K562 (cell line): Measurements from ENCODE around the gene MYH7. TPM values are rescaled to one million over a fixed set of nuclear protein-coding genes. Genes with fewer than 3 reads are reported as not detected.

Experiments
- ATAC-seq: fragments of 200-7000 bp; cut with Tn5 transposase; 3 replicates; pipeline ENCODE4 v1.9.1; 2020; ENCODE audit warnings: moderate library complexity
- BruUV-seq: library from RNA; stranded (reverse); fragments of 400-500 nt; replicated peaks from 2 replicates; lab custom pipeline; 2021; lab: Mats Ljungman, UMichigan
- CTCF ChIA-PET: fragments of 300-600 bp; formaldehyde crosslinking; extraction: SDS; loops from one replicate; lab custom pipeline; 2021; ENCODE audit warnings: low intra/inter-chr PET ratio; lab: Yijun Ruan, JAX
- POLR2A ChIA-PET: fragments of 300-600, 350-650 bp; sonication (Branson Sonifier 250); formaldehyde crosslinking; extraction: SDS; loops from one replicate; lab custom pipeline; 2021; ENCODE audit warnings: antibody characterized with exemption, inconsistent platforms; lab: Yijun Ruan, JAX
- DNase-seq, 4 experiments: peaks; one replicate each; pipeline versions ENCODE4 v3.0.0 to v3.0.0-alpha.2; 2011 to 2018; ENCODE audit warnings: low spot score in 3 of 4, mixed read lengths in 3 of 4; ENCODE audit errors: extremely low read depth in 1 of 4
- FAIRE-seq: peaks from 2 replicates; lab custom pipeline; 2011; peaks lifted over from hg19 to GRCh38; lab: Jason Lieb, UNC
- H2AFZ ChIP-seq: 2 replicates; pipeline ENCODE4 v1.6.0; 2011; ENCODE audit warnings: low read depth, low read length, control low read depth, inconsistent platforms
- H3K27ac ChIP-seq: fragments of 200-600 bp; 3 replicates; pipeline ENCODE4 v1.8.0; 2011; ENCODE audit warnings: low read depth, mild to moderate bottlenecking, control low read depth, inconsistent platforms, low read length, moderate library complexity, mixed read lengths; ENCODE audit errors: extremely low read depth
- H3K27me3 ChIP-seq, 2 experiments: fragments of 300-600 bp in 1 of 2; 2 replicates in 1 of 2; 3 replicates in 1 of 2; pipeline versions ENCODE4 v1.6.0 to v1.8.0; 2011; ENCODE audit warnings: inconsistent platforms in 2 of 2, low read length in 2 of 2, mild to moderate bottlenecking in 1 of 2, mixed read lengths in 1 of 2, moderate library complexity in 1 of 2; ENCODE audit not compliant: control insufficient read depth in 2 of 2, insufficient read depth in 2 of 2
- H3K36me3 ChIP-seq: fragments of 300-600 bp; 3 replicates; pipeline ENCODE4 v1.8.0; 2011; ENCODE audit warnings: mild to moderate bottlenecking, low read length, inconsistent platforms; ENCODE audit not compliant: control insufficient read depth, insufficient read depth
- H3K4me1 ChIP-seq, 2 experiments: fragments of 200-600 bp in 1 of 2; replicated peaks in 1 of 2; 2 replicates in 1 of 2; 3 replicates in 1 of 2; pipeline versions ENCODE4 v1.5.1 to v1.8.0; 2011; ENCODE audit warnings: inconsistent platforms in 2 of 2, low read length in 2 of 2, mild to moderate bottlenecking in 1 of 2, mixed read lengths in 1 of 2, moderate library complexity in 1 of 2; ENCODE audit not compliant: control insufficient read depth in 2 of 2, insufficient read depth in 2 of 2
- H3K4me2 ChIP-seq: 2 replicates; pipeline ENCODE4 v1.6.1; 2011; ENCODE audit warnings: low read length, control low read depth, inconsistent platforms, mixed read lengths; ENCODE audit not compliant: insufficient read depth
- H3K4me3 ChIP-seq: fragments of 200-600 bp; sonication (generic), shearing (Covaris generic); 2 replicates; pipeline ENCODE4 v1.5.1; 2016; ENCODE audit warnings: control low read depth, inconsistent platforms
- H3K79me2 ChIP-seq: fragments of 200-600 bp; 3 replicates; pipeline ENCODE4 v1.8.0; 2011; ENCODE audit warnings: low read length, inconsistent platforms; ENCODE audit not compliant: control insufficient read depth, insufficient read depth
- H3K9ac ChIP-seq, 2 experiments: 2 replicates each; pipeline versions ENCODE4 v1.6.0 to v1.6.1; 2011; ENCODE audit warnings: low read depth in 2 of 2, low read length in 2 of 2, control low read depth in 1 of 2, inconsistent platforms in 1 of 2, mild to moderate bottlenecking in 1 of 2, mixed read lengths in 1 of 2; ENCODE audit not compliant: insufficient read depth in 1 of 2
- H3K9me1 ChIP-seq: one replicate; pipeline ENCODE4 v1.6.0; 2011; ENCODE audit warnings: inconsistent platforms, mild to moderate bottlenecking, low read length, moderate library complexity; ENCODE audit not compliant: control insufficient read depth, insufficient read depth
- H3K9me3 ChIP-seq: replicated peaks from 2 replicates; pipeline ENCODE4 v1.5.1; 2011; ENCODE audit warnings: low read depth, low read length, inconsistent platforms; ENCODE audit not compliant: control insufficient read depth, insufficient read depth
- H4K20me1 ChIP-seq: replicated peaks from 2 replicates; pipeline ENCODE4 v1.6.1; 2011; ENCODE audit warnings: low read length, inconsistent platforms, mixed read lengths; ENCODE audit not compliant: control insufficient read depth, insufficient read depth
- CREB1 ChIP-seq, 2 experiments: sonication (generic) in 1 of 2; formaldehyde crosslinking in 1 of 2; IDR thresholded peaks; 2 replicates each; pipeline versions ENCODE4 v1.6.1 to v1.8.0; 2012 to 2022; ENCODE audit warnings: inconsistent platforms in 1 of 2, mild to moderate bottlenecking in 1 of 2, missing genetic modification reagents in 1 of 2, moderate library complexity in 1 of 2
- FOXK2 ChIP-seq, 2 experiments: fragments of 450-650 bp; IDR thresholded peaks in 1 of 2; conservative IDR thresholded peaks in 1 of 2; 2 replicates each; pipeline ENCODE4 v1.6.1; 2016; ENCODE audit warnings: low read depth in 2 of 2, mild to moderate bottlenecking in 1 of 2
- NR2C1 ChIP-seq, 2 experiments: fragments of 450-650 bp; IDR thresholded peaks; 2 replicates each; pipeline ENCODE4 v1.6.1; 2017; ENCODE audit warnings: mild to moderate bottlenecking in 2 of 2, antibody characterized with exemption in 1 of 2, inconsistent platforms in 1 of 2, missing compliant biosample characterization in 1 of 2, missing genetic modification characterization in 1 of 2
- NR2C2 ChIP-seq, 2 experiments: fragments of 200-800 bp in 1 of 2; sonication (Bioruptor generic) in 1 of 2; sonication (generic) in 1 of 2; formaldehyde crosslinking in 1 of 2; IDR thresholded peaks; 2 replicates each; pipeline versions ENCODE4 v1.6.1 to v1.8.0; 2016 to 2022; ENCODE audit warnings: mild to moderate bottlenecking in 1 of 2, missing compliant biosample characterization in 1 of 2, missing genetic modification characterization in 1 of 2, missing genetic modification reagents in 1 of 2
- RBM22 ChIP-seq: fragments of 200-400 bp; formaldehyde crosslinking; IDR thresholded peaks from 2 replicates; pipeline ENCODE4 v1.6.1; 2018; ENCODE audit warnings: low read length, low read depth; ENCODE audit not compliant: poor library complexity, severe bottlenecking
- ZNF124 ChIP-seq: sonication (generic); formaldehyde crosslinking; IDR thresholded peaks from 2 replicates; pipeline ENCODE4 v1.8.1; 2022; ENCODE audit warnings: missing genetic modification reagents
- ZNF395 ChIP-seq: fragments of 200-800 bp; sonication (Bioruptor generic); IDR thresholded peaks from 2 replicates; pipeline ENCODE4 v1.6.1; 2017; ENCODE audit warnings: missing genetic modification characterization, missing compliant biosample characterization
- WGBS: fragments of 100-300 bp; shearing (Covaris generic); methylation state at CpG from one replicate; pipeline ENCODE4 v1.1.6; 2016; ENCODE audit warnings: low coverage, mixed read lengths; ENCODE audit not compliant: insufficient coverage; ENCODE audit errors: missing lambda C conversion rate; 5-methylcytosine and 5-hydroxymethylcytosine counted together
- in situ Hi-C: fragments of 300-500 bp; cut with MboI; formaldehyde crosslinking; loops from 4 replicates; pipeline ENCODE4 v1.15.0; 2018; ENCODE audit warnings: inconsistent platforms, mixed read lengths
- intact Hi-C: fragments of 100-400 bp; cut with micrococcal nuclease; formaldehyde crosslinking; loops from 2 replicates; pipeline ENCODE4 v1.14.2; 2022
- polyA plus RNA-seq, 8 experiments: library from polyadenylated mRNA; depleted of rRNA in 4 of 8; stranded (reverse) in 5 of 8; unstranded in 3 of 8; fragments of >200 nt; fragmentation: Nextera tagmentation in 2 of 8; fragmentation: Illumina TruSeq in 1 of 8; extraction: Ambion mirVana in 2 of 8; extraction: Trizol in 1 of 8; gene quantifications; 2 replicates each; pipeline versions ENCODE4 v1.2.1 to v1.2.3, GENCODE V29; 2011 to 2014; ENCODE audit warnings: inconsistent platforms in 1 of 8, missing spikeins in 1 of 8
- total RNA-seq, 7 experiments: library from RNA; depleted of rRNA in 6 of 7; stranded (reverse); fragments of >200 nt in 6 of 7; fragmentation: Illumina TruSeq in 2 of 7; extraction: Trizol in 2 of 7; gene quantifications; 2 replicates each; pipeline versions ENCODE4 v1.2.1 to v1.2.3, GENCODE V29; 2011 to 2021; ENCODE audit warnings: low replicate concordance in 1 of 7
- TF ChIP-seq, protein P1 (sequence below): fragments of 450-650 bp; formaldehyde crosslinking; IDR thresholded peaks from 2 replicates; pipeline ENCODE4 v1.4.0; 2020; ENCODE audit warnings: mild to moderate bottlenecking

MYH7 gene
- total and polyA plus RNA-seq, 9 of the 15 experiments (the other 6 are each of a cell fraction or from before 2014, with no cell fraction given) = not detected

DNA sequence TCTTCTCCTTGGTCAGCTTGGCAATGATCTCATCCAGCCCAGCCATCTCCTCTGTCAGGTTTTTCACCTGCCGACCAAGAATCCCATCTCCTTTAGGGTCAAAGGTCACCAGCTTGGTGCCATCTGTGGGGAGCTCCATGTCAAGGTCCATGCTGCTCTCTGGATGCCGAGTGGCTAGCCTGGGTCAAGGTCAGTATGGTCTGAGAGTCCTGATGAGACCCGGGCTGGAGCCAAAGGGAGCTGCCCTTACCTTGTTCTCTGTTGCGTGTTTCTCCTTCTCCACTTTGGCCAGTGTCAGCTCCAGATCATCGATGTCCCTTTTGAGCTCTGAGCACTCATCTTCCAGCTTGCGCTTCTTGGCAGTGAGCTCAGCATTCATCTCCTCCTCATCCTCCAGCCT, 11.8 kb downstream of the MYH7 start:
- in situ Hi-C loops (no loop called here), intact Hi-C loops (no loop called here)
- no peak overlapping the region for H3K4me2 ChIP-seq
- no peaks in the 10 kb centered on the region; a peak in 1 of 5 replicates for H3K4me1 ChIP-seq
- no peak overlapping the region for H3K9ac ChIP-seq
- H4K20me1 ChIP-seq = no peaks in the 10 kb centered on the region
- no peak for ATAC-seq
- ChIA-PET CTCF (no interaction called here), POLR2A (interaction anchor here (0.6 to 1.0 kb wide), 3 partner anchors 12 to 43 kb away, joined by 3 to 4 read pairs (median 3); partner anchors contain the start of gene MYH7)
- H3K27me3 ChIP-seq = peaks cover 6 to 53% of the 10 kb centered on the region in 2 experiments; a peak in 4 of 5 replicates
- H3K79me2 ChIP-seq = no peaks in the 10 kb centered on the region
- H3K9me1 ChIP-seq = no peaks in the 10 kb centered on the region
- H3K9me3 ChIP-seq = no peaks in the 10 kb centered on the region
- H3K36me3 ChIP-seq = no peaks in the 10 kb centered on the region
- 52% methylated on average over 3 of the region's 6 CpGs for WGBS
- no peak overlapping the region for H2AFZ ChIP-seq
- no TSS peak for BruUV-seq
- no peak for DNase-seq
- H3K4me3 ChIP-seq = no peak overlapping the region
- TF ChIP-seq ZNF395 (CRISPR knock-in tag) (no peak), ZNF124 (CRISPR knock-in tag) (no peak), NR2C1 (IDR thresholded peaks at IDR 0.05) (peak; percentile 65), NR2C1 (tag; IDR thresholded peaks at IDR 0.05) (0 out of 2 replicates have a peak, but pooled peaks have one; percentile 47), CREB1 (IDR thresholded peaks at IDR 0.05) (no peak), CREB1 (CRISPR knock-in tag; IDR thresholded peaks at IDR 0.05) (no peak), NR2C2 (CRISPR knock-in tag; IDR thresholded peaks at IDR 0.05) (no peak), NR2C2 (tag; IDR thresholded peaks at IDR 0.05) (peak; percentile 25; the same call in 1 of the 2 replicates), FOXK2 (conservative IDR thresholded peaks at IDR 0.05 in 1 of 2, IDR thresholded peaks at IDR 0.05 in 1 of 2; ENCODE audit: low read depth in 2 of 2) (no peak), RBM22 (no peak)
- TF ChIP-seq, protein P1, sequence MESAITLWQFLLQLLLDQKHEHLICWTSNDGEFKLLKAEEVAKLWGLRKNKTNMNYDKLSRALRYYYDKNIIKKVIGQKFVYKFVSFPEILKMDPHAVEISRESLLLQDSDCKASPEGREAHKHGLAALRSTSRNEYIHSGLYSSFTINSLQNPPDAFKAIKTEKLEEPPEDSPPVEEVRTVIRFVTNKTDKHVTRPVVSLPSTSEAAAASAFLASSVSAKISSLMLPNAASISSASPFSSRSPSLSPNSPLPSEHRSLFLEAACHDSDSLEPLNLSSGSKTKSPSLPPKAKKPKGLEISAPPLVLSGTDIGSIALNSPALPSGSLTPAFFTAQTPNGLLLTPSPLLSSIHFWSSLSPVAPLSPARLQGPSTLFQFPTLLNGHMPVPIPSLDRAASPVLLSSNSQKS = no peak
- no peak overlapping the region for H3K27ac ChIP-seq
- FAIRE-seq = no peak
